Keratinocyte (primary cell): Measurements from ENCODE around the gene CARD11. TPM values are rescaled to one million over a fixed set of nuclear protein-coding genes. Genes with fewer than 3 reads are reported as not detected.

ENCODE experiments used
- DNase-seq: peaks from one replicate; pipeline ENCODE4 v3.0.0-alpha.2; 2011; ENCODE audit warnings: low read depth, missing footprints, low spot score
- FAIRE-seq: peaks from 2 replicates; lab custom pipeline; 2011; peaks lifted over from hg19 to GRCh38; lab: Jason Lieb, UNC
- H2AFZ ChIP-seq: 2 replicates; pipeline ENCODE4 v1.6.0; 2012; ENCODE audit warnings: low read length, control low read depth, inconsistent platforms; ENCODE audit not compliant: control insufficient read depth
- H3K27ac ChIP-seq: 2 replicates; pipeline ENCODE4 v1.5.1; 2011; ENCODE audit warnings: low read length; ENCODE audit not compliant: control insufficient read depth, insufficient read depth
- H3K27me3 ChIP-seq: 3 replicates; pipeline ENCODE4 v1.6.0; 2011; ENCODE audit warnings: low read length; ENCODE audit not compliant: control insufficient read depth, insufficient read depth; ENCODE audit errors: extremely low read depth
- H3K36me3 ChIP-seq, 2 experiments: 2 replicates in 1 of 2; 3 replicates in 1 of 2; pipeline ENCODE4 v1.5.1; 2011; ENCODE audit warnings: low read length in 2 of 2, mild to moderate bottlenecking in 1 of 2; ENCODE audit not compliant: control insufficient read depth in 2 of 2, insufficient read depth in 2 of 2; ENCODE audit errors: extremely low read depth in 1 of 2
- H3K4me1 ChIP-seq: 3 replicates; pipeline ENCODE4 v1.5.1; 2011; ENCODE audit warnings: low read length; ENCODE audit not compliant: control insufficient read depth, insufficient read depth; ENCODE audit errors: extremely low read depth
- H3K4me2 ChIP-seq: 3 replicates; pipeline ENCODE4 v1.6.0; 2011; ENCODE audit warnings: low read depth, low read length; ENCODE audit not compliant: control insufficient read depth, insufficient read depth; ENCODE audit errors: extremely low read depth
- H3K4me3 ChIP-seq, 3 experiments: fragments of 200-600 bp in 1 of 3; sonication (generic) in 1 of 3; 2 replicates in 2 of 3; 3 replicates in 1 of 3; pipeline ENCODE4 v1.5.1; 2011 to 2016; ENCODE audit warnings: low read length in 3 of 3, mild to moderate bottlenecking in 3 of 3, control low read depth in 2 of 3, inconsistent platforms in 1 of 3, low read depth in 1 of 3, mixed read lengths in 1 of 3, mixed run types in 1 of 3, moderate library complexity in 1 of 3; ENCODE audit not compliant: control insufficient read depth in 2 of 3, insufficient read depth in 2 of 3; ENCODE audit errors: extremely low read depth in 1 of 3
- H3K79me2 ChIP-seq: 2 replicates; pipeline ENCODE4 v1.6.0; 2012; ENCODE audit warnings: low read length; ENCODE audit not compliant: control insufficient read depth, insufficient read depth
- H3K9ac ChIP-seq: 3 replicates; pipeline ENCODE4 v1.6.0; 2011; ENCODE audit warnings: low read length; ENCODE audit not compliant: control insufficient read depth, insufficient read depth; ENCODE audit errors: extremely low read depth
- H3K9me1 ChIP-seq: 3 replicates; pipeline ENCODE4 v1.6.0; 2011; ENCODE audit warnings: low read length; ENCODE audit not compliant: control insufficient read depth, insufficient read depth; ENCODE audit errors: extremely low read depth
- H3K9me3 ChIP-seq: 2 replicates; pipeline ENCODE4 v1.5.1; 2012; ENCODE audit warnings: low read depth, low read length; ENCODE audit not compliant: control insufficient read depth
- H4K20me1 ChIP-seq: 3 replicates; pipeline ENCODE4 v1.6.0; 2011; ENCODE audit warnings: low read length; ENCODE audit not compliant: control insufficient read depth, insufficient read depth; ENCODE audit errors: extremely low read depth
- EZH2 ChIP-seq: IDR thresholded peaks from one replicate; pipeline ENCODE4 v1.6.1; 2012; ENCODE audit warnings: inconsistent platforms, mild to moderate bottlenecking, low read length, moderate library complexity
- dilution Hi-C: fragments of 300-500 bp; cut with MboI; formaldehyde crosslinking; loops from one replicate; pipeline ENCODE4 v1.7.0; 2020; ENCODE audit warnings: low sequenced_read_pairs; ENCODE audit not compliant: extremely low pct_ligation_motif_present
- polyA plus RNA-seq, 5 experiments: library from polyadenylated mRNA; depleted of rRNA in 3 of 5; stranded (reverse) in 3 of 5; stranded (forward) in 1 of 5; unstranded in 1 of 5; fragments of >200 nt; gene quantifications; 1 replicate in 1 of 5; 2 replicates in 3 of 5; 3 replicates in 1 of 5; pipeline versions ENCODE4 v1.2.1 to v1.2.3, GENCODE V29; 2011 to 2012; ENCODE audit warnings: missing spikeins in 2 of 5, low read depth in 1 of 5, low replicate concordance in 1 of 5
- TF ChIP-seq, protein P1 (sequence below), 3 experiments: IDR thresholded peaks in 1 of 3; conservative IDR thresholded peaks in 1 of 3; optimal IDR thresholded peaks in 1 of 3; 2 replicates in 2 of 3; 3 replicates in 1 of 3; pipeline versions ENCODE3 to v1.5.1; 2011; ENCODE audit warnings: low read length in 3 of 3, mild to moderate bottlenecking in 3 of 3, moderate library complexity in 2 of 3, control low read depth in 1 of 3, inconsistent platforms in 1 of 3; ENCODE audit not compliant: insufficient read depth in 2 of 3; ENCODE audit errors: extremely low read depth in 1 of 3

CARD11 gene
- polyA plus RNA-seq, 1 donor (not counting 4 experiments of a cell fraction or from before 2014, with no cell fraction given): 4.3 TPM

DNA sequence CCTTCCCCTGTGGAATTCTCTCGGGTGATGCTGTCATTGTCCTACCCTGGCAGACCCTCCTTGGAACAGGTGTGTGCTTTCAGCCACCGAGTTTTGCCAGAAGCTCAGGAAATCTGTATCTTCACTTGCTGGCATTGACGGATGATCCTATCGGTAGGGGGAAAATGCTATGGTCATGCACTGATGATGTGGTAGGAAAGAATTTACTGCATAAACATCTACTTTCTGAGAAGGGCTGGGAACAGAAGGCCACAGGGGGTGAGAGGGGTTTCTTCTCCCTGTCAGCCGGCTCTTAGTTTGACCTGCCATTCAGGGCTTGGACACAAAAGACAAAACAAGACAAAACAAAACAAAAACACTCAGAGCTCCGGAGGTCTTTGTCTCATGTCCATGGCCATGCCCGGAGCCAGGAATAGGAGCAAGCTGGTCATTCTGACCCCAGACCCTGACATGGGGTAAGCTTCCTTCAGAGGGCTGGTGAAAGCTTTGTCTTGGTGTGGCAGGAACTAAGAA is 43.6 kb upstream of the CARD11 start:
- Histone ChIP-seq H3K4me2 (no peak overlapping the region), H3K4me3 (no peak overlapping the region), H3K4me1 (no peaks in the 10 kb centered on the region), H2AFZ (no peak overlapping the region), H3K27me3 (peaks cover 27% of the 10 kb centered on the region), H3K79me2 (no peaks in the 10 kb centered on the region), H3K9me1 (no peaks in the 10 kb centered on the region), H3K36me3 (no peaks in the 10 kb centered on the region), H3K9me3 (no peaks in the 10 kb centered on the region), H4K20me1 (no peaks in the 10 kb centered on the region), H3K27ac (no peak overlapping the region), H3K9ac (no peak overlapping the region)
- TF ChIP-seq EZH2: no peak
- TF ChIP-seq, protein P1, sequence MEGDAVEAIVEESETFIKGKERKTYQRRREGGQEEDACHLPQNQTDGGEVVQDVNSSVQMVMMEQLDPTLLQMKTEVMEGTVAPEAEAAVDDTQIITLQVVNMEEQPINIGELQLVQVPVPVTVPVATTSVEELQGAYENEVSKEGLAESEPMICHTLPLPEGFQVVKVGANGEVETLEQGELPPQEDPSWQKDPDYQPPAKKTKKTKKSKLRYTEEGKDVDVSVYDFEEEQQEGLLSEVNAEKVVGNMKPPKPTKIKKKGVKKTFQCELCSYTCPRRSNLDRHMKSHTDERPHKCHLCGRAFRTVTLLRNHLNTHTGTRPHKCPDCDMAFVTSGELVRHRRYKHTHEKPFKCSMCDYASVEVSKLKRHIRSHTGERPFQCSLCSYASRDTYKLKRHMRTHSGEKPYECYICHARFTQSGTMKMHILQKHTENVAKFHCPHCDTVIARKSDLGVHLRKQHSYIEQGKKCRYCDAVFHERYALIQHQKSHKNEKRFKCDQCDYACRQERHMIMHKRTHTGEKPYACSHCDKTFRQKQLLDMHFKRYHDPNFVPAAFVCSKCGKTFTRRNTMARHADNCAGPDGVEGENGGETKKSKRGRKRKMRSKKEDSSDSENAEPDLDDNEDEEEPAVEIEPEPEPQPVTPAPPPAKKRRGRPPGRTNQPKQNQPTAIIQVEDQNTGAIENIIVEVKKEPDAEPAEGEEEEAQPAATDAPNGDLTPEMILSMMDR (optimal IDR thresholded peaks at IDR 0.05 in 1 of 3, IDR thresholded peaks at IDR 0.05 in 1 of 3, conservative IDR thresholded peaks at IDR 0.05 in 1 of 3; ENCODE audit: extremely low read depth in 1 of 3, insufficient read depth in 2 of 3, low read length in 3 of 3): no peak
- DNase-seq (no peak), FAIRE-seq (no peak)
- dilution Hi-C loops: no loop called here

DNA sequence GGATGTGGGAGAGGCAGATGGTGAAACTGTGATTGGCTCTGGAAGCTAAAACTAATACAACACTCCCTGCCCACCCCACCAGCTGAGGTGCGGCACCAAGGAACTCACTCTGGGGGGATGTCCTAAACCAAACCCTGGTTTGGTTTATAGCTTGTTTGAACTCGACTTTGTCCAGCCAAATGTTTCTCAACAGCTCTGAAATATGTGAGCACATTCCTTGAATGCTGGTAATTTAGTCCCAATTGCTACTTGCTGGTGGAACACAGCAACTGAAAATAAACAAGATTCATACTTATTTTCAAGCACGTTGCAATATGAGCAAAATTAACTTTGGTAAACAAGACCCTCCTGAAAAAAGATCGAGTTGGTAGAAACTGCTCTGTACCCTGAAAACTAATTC is 39.7 kb upstream of the CARD11 start:
- H3K4me3 ChIP-seq: no peak overlapping the region
- DNase-seq (no peak), FAIRE-seq (no peak)
- H3K4me1 ChIP-seq: no peaks in the 10 kb centered on the region
- no peak overlapping the region for H3K9ac ChIP-seq
- H3K27me3 ChIP-seq: peaks cover 27% of the 10 kb centered on the region
- dilution Hi-C loops: no loop called here
- no peak overlapping the region for H2AFZ ChIP-seq
- no peaks in the 10 kb centered on the region for H4K20me1 ChIP-seq
- H3K9me3 ChIP-seq: no peaks in the 10 kb centered on the region
- H3K9me1 ChIP-seq: no peaks in the 10 kb centered on the region
- no peak overlapping the region for H3K4me2 ChIP-seq
- no peaks in the 10 kb centered on the region for H3K79me2 ChIP-seq
- no peak overlapping the region for H3K27ac ChIP-seq
- no peak for TF ChIP-seq EZH2
- TF ChIP-seq, protein P1 (optimal IDR thresholded peaks at IDR 0.05 in 1 of 3, IDR thresholded peaks at IDR 0.05 in 1 of 3, conservative IDR thresholded peaks at IDR 0.05 in 1 of 3; ENCODE audit: extremely low read depth in 1 of 3, insufficient read depth in 2 of 3, low read length in 3 of 3): no peak
- no peaks in the 10 kb centered on the region for H3K36me3 ChIP-seq
